DND-41 (cell line): ENCODE data around the gene NUMA1.

Experiments
- ATAC-seq: fragments of 200-7000 bp; cut with Tn5 transposase; 3 replicates; pipeline ENCODE4 v1.9.1; 2021; ENCODE audit warnings: low read depth; ENCODE audit not compliant: insufficient read depth
- DNase-seq: peaks from one replicate; pipeline ENCODE4 v3.0.0-alpha.2; 2020
- H2AFZ ChIP-seq: 2 replicates; pipeline ENCODE4 v1.6.0; 2012; ENCODE audit warnings: low read depth, low read length
- H3K27ac ChIP-seq: 2 replicates; pipeline ENCODE4 v1.5.1; 2012; ENCODE audit warnings: low read length, inconsistent platforms
- H3K27me3 ChIP-seq: fragments of 200-600 bp; sonication (generic); 2 replicates; pipeline ENCODE4 v1.6.0; 2012; ENCODE audit warnings: low read length, mild to moderate bottlenecking, inconsistent platforms; ENCODE audit not compliant: insufficient read depth, poor library complexity
- H3K36me3 ChIP-seq: 2 replicates; pipeline ENCODE4 v1.5.1; 2012; ENCODE audit warnings: low read length, inconsistent platforms; ENCODE audit not compliant: insufficient read depth
- H3K4me1 ChIP-seq: 2 replicates; pipeline ENCODE4 v1.5.1; 2012; ENCODE audit warnings: mild to moderate bottlenecking, low read length; ENCODE audit not compliant: insufficient read depth
- H3K4me2 ChIP-seq: 2 replicates; pipeline ENCODE4 v1.6.0; 2012; ENCODE audit warnings: mild to moderate bottlenecking, moderate library complexity, low read length, inconsistent platforms; ENCODE audit not compliant: insufficient read depth
- H3K4me3 ChIP-seq, 2 experiments: fragments of 200-600 bp in 1 of 2; shearing (Covaris generic) in 1 of 2; 2 replicates each; pipeline ENCODE4 v1.5.1; 2012 to 2016; ENCODE audit warnings: inconsistent platforms in 2 of 2, low read length in 2 of 2, mild to moderate bottlenecking in 2 of 2, low read depth in 1 of 2, moderate library complexity in 1 of 2
- H3K79me2 ChIP-seq: 2 replicates; pipeline ENCODE4 v1.6.0; 2012; ENCODE audit warnings: low read length, inconsistent platforms; ENCODE audit not compliant: insufficient read depth
- H3K9ac ChIP-seq: 2 replicates; pipeline ENCODE4 v1.6.0; 2012; ENCODE audit warnings: low read depth, mild to moderate bottlenecking, inconsistent platforms, low read length, moderate library complexity
- H3K9me3 ChIP-seq: 2 replicates; pipeline ENCODE4 v1.5.1; 2012; ENCODE audit warnings: low read length, moderate library complexity, mild to moderate bottlenecking, inconsistent platforms; ENCODE audit not compliant: insufficient read depth, severe bottlenecking
- H4K20me1 ChIP-seq: 2 replicates; pipeline ENCODE4 v1.6.0; 2012; ENCODE audit warnings: low read length; ENCODE audit not compliant: insufficient read depth
- CTCF ChIP-seq: IDR thresholded peaks from 2 replicates; pipeline ENCODE4 v1.5.1; 2012; ENCODE audit warnings: borderline replicate concordance, low read length, moderate library complexity, mild to moderate bottlenecking; ENCODE audit not compliant: poor library complexity, severe bottlenecking; ENCODE audit errors: extremely low read depth
- EZH2 ChIP-seq: IDR thresholded peaks from 3 replicates; pipeline ENCODE4 v1.6.1; 2012; ENCODE audit warnings: borderline replicate concordance, low read depth, mild to moderate bottlenecking, moderate library complexity, low read length, inconsistent platforms; ENCODE audit not compliant: severe bottlenecking

NUMA1 gene

DNA sequence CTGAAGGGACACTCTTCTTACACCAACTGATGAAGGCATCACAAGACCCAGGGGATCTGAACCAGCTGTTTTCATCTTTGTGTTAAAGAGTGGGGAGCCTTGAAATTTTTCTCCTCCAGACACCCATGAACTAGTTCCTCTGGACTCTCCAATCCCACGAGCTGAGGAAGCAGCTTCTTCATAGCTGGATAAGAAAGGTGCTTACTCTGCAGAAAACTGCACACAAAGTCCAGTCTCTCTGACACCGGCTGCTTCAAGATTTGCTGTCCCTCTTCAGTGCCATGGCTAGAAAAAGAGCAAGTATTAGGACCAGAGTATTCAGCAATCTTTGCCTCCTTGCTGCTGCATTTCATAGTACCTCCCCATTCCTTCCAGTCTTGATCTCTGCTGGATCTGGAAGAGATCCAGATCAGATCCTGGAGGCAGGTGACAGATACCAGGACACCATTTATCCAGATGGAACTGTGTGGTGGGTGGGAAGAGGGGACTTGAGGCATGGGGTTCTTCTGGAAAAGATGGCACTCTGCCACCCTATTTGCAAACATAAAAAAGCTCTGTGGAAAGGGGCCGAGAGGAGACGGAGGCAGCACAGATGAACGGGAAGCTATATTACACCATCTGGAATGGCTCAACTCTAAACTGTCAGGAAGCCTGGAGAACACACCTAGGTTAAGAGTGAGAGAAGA lies 56.1 kb downstream of the NUMA1 start:
- H3K27ac ChIP-seq: no peak overlapping the region

DNA sequence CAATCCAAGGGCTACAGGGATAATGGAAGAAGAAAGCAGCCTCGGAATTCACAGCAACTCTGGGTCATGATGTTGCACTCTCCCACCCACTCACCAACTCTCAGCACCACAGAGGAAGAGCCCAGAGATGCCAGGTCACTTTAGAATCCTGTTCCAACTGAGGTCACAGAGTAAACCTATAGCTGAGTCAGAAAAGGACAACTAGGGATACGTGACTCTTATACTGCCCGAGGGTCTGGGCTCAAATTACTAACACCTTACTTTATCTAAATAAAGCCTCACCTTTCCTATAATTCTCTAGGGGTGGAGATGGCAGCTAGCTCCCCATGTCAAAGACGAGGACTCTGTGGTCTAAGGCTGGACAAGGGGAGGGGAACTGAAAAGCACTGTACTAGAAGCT lies 57.0 kb downstream of the NUMA1 start:
- H4K20me1 ChIP-seq: peaks cover 19% of the 10 kb centered on the region
- no peak overlapping the region for H2AFZ ChIP-seq
- H3K9ac ChIP-seq: no peak overlapping the region
- DNase-seq (no peak), ATAC-seq (no peak)
- H3K27ac ChIP-seq: no peak overlapping the region
- no peaks in the 10 kb centered on the region; the same call in 1 of the 2 replicates for H3K4me1 ChIP-seq
- no peak overlapping the region for H3K4me2 ChIP-seq
- H3K36me3 ChIP-seq: peaks cover 96% of the 10 kb centered on the region
- no peak overlapping the region for H3K4me3 ChIP-seq
- peaks cover 30% of the 10 kb centered on the region for H3K79me2 ChIP-seq
- TF ChIP-seq CTCF: no peak
- TF ChIP-seq EZH2: no peak
- H3K27me3 ChIP-seq: no peaks in the 10 kb centered on the region
- H3K9me3 ChIP-seq: no peaks in the 10 kb centered on the region

More for the DNA sequence above, 56.1 kb downstream of the NUMA1 start:
- Histone ChIP-seq H3K4me3 (no peak overlapping the region), H3K9me3 (no peaks in the 10 kb centered on the region), H3K79me2 (peaks cover 37% of the 10 kb centered on the region), H3K4me2 (no peak overlapping the region), H4K20me1 (peaks cover 22% of the 10 kb centered on the region), H3K4me1 (no peaks in the 10 kb centered on the region; the same call in 1 of the 2 replicates), H3K36me3 (peaks cover 96% of the 10 kb centered on the region), H3K9ac (no peak overlapping the region), H3K27me3 (no peaks in the 10 kb centered on the region), H2AFZ (no peak overlapping the region)
- TF ChIP-seq EZH2 (no peak), CTCF (no peak)
- DNase-seq: no peak
- no peak for ATAC-seq

DNA sequence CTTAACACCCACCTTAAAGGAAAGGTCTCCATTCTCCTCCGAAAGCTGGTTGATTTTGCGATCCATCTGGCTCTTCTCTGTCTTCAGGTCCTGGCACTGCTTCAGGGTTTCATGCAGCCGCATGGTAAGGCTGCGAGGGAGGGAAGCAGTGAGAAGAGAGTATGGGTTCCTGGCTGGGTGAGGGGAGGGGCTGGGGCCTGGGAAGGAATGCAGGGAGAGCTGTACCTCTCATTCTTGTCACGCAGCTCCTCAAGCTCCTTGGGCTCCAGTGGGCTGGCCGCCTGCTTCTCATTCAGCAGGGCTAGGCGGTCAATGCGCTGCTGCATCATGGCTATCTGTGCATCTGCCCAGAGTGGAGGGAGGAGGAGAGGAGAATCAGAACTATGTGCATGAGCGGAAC lies 62.2 kb downstream of the NUMA1 start:
- Histone ChIP-seq H4K20me1 (peaks cover 24% of the 10 kb centered on the region), H3K36me3 (peaks cover 99% of the 10 kb centered on the region)

More for the DNA sequence above, 62.2 kb downstream of the NUMA1 start:
- no peak overlapping the region for H3K27ac ChIP-seq
- no peaks in the 10 kb centered on the region for H3K9me3 ChIP-seq
- H3K4me3 ChIP-seq: no peak overlapping the region
- H3K79me2 ChIP-seq: no peaks in the 10 kb centered on the region
- no peaks in the 10 kb centered on the region for H3K27me3 ChIP-seq
- no peak overlapping the region for H3K4me2 ChIP-seq
- DNase-seq (no peak), ATAC-seq (no peak)
- H3K9ac ChIP-seq: no peak overlapping the region
- H3K4me1 ChIP-seq: no peaks in the 10 kb centered on the region
- TF ChIP-seq EZH2 (no peak), CTCF (no peak)
- H2AFZ ChIP-seq: no peak overlapping the region
